ENCODE results near the gene MAP2K3. TPM values are rescaled to one million over a fixed set of nuclear protein-coding genes. Genes with fewer than 3 reads are reported as not detected.

The MAP2K3 gene
- total RNA-seq, result 21.1 and 34.5 TPM in 2 replicates

DNA sequence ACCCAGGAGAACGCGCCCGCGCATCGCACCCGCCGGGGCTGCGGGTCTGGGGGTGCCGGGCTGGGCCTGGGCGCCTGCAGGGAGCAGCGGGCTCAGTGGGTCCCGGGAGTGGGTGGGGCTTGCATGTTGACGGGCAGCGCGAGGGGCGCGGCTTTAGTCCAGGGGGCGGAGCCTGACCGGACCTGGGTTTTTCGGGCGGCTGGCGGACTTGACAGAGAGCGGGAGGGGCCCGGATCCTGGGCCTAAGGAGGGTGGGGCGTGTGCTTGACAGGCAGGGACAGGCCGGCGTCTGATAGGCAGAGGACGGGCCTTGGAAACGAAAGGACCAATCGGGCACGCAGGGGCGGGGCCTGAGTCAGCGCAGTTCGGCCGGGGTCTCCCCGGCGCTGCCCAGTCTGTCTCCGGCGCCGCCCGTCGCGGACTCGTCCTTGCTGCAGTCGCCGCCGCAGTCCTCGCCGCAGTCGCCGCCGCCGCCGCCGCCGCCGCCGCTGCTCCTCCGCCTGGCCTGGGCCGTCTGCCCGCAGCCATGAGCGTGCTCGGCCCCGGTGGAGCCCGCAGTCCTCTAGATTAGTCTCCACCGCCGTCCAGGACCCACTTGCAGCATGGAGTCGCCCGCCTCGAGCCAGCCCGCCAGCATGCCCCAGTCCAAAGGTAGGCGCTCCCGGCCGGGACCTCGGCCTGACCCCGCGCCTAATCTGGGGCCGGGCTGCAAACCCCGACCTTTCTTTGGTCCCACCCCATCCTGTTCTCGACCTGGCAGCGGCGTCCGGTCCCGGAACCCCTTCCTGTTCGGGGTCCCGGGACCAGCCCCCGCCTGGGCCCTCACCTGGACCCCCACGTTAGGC is at the start of gene MAP2K3:
MAP2K3 (plus strand) TSS at position 393 of the 845 bp plus-strand sequence; CDS start at position 603, 210 bp downstream.

GRCh38 chr17:21252796-21253645 is 31.5 kb upstream of the MAP2K3 start, which contains the start of gene NATD1:
TSS of gene NATD1 (minus strand) at chr17:21253410. CDS start at chr17:21253264, 146 bp downstream.

Other genes starting within 250 kb of the MAP2K3 start
- 262 and 274 TPM in 2 replicates for gene USP22, start 241.7 kb upstream of the MAP2K3 start, total RNA-seq
- 15.9 and 19.6 TPM in 2 replicates for gene DHRS7B, start 157.7 kb upstream of the MAP2K3 start, total RNA-seq
- gene TMEM11, start 70.5 kb upstream of the MAP2K3 start, total RNA-seq, result 16.7 and 20.5 TPM in 2 replicates
- 0.77 and 3.6 TPM in 2 replicates for gene NATD1, start 31.3 kb upstream of the MAP2K3 start, total RNA-seq
- under 0.01 and 0.37 TPM in 2 replicates for gene KCNJ12, start 91.6 kb downstream of the MAP2K3 start, total RNA-seq

Measured in uterine smooth muscle cell (primary cell).